SKM-1 (cell line): ENCODE data around the gene OTOP1.
"Not testable (repeated sequence)": the region's sequence is repeated elsewhere in the genome, so short reads cannot be mapped to it uniquely, and the experiment has no call there.

ENCODE experiments used
- DNase-seq: peaks from one replicate; lab custom pipeline; 2025; ENCODE audit not compliant: unreplicated experiment; lab: John Stamatoyannopoulos, UW

The OTOP1 gene

GRCh38 chr4:4165701-4166392 lies 60.9 kb downstream of the OTOP1 start:
- DNase-seq, result not testable (repeated sequence)

GRCh38 chr4:4164532-4165173 lies 62.1 kb downstream of the OTOP1 start:
- not testable (repeated sequence) for DNase-seq

- DNase-seq, result not testable (repeated sequence)
Measured at GRCh38 chr4:4162186-4162585, 64.5 kb downstream of the OTOP1 start.

- not testable (repeated sequence) for DNase-seq
Measured at GRCh38 chr4:4160956-4161665, 65.6 kb downstream of the OTOP1 start.

- DNase-seq, result not testable (repeated sequence)
Measured at GRCh38 chr4:4145622-4146021, 81.1 kb downstream of the OTOP1 start.

GRCh38 chr4:4143376-4143775 lies 83.4 kb downstream of the OTOP1 start:
- DNase-seq, result not testable (repeated sequence)

- not testable (repeated sequence) for DNase-seq
Measured at GRCh38 chr4:4142679-4143078, 84.0 kb downstream of the OTOP1 start.

GRCh38 chr4:4141186-4141585 lies 85.5 kb downstream of the OTOP1 start:
- not testable (repeated sequence) for DNase-seq
